Ishikawa (cell line): ENCODE measurements around the gene FAM163B.

Source experiments
- CEBPB ChIP-seq: IDR thresholded peaks from 2 replicates; pipeline ENCODE4 v1.6.1; 2012
- CREB1 ChIP-seq: IDR thresholded peaks from 2 replicates; pipeline ENCODE4 v1.6.1; 2012; ENCODE audit warnings: low read depth
- EGR1 ChIP-seq: IDR thresholded peaks from 2 replicates; pipeline ENCODE4 v1.6.1; 2012
- EP300 ChIP-seq: IDR thresholded peaks from 2 replicates; pipeline ENCODE4 v1.6.1; 2012; ENCODE audit warnings: borderline replicate concordance
- FOXM1 ChIP-seq: IDR thresholded peaks from 2 replicates; pipeline ENCODE4 v1.6.1; 2012; ENCODE audit warnings: low read depth, borderline replicate concordance
- MAX ChIP-seq: IDR thresholded peaks from 2 replicates; pipeline ENCODE4 v1.6.1; 2012
- NFIC ChIP-seq: IDR thresholded peaks from 2 replicates; pipeline ENCODE4 v1.6.1; 2012
- RAD21 ChIP-seq: IDR thresholded peaks from 2 replicates; pipeline ENCODE4 v1.6.1; 2012; ENCODE audit warnings: low read depth
- REST ChIP-seq: IDR thresholded peaks from 2 replicates; pipeline ENCODE4 v1.6.1; 2012; ENCODE audit warnings: low read depth, mild to moderate bottlenecking
- TAF1 ChIP-seq: IDR thresholded peaks from 2 replicates; pipeline ENCODE4 v1.6.1; 2012; ENCODE audit warnings: low read depth, mild to moderate bottlenecking
- TCF12 ChIP-seq: IDR thresholded peaks from 2 replicates; pipeline ENCODE4 v1.6.1; 2012; ENCODE audit warnings: low read depth
- TEAD4 ChIP-seq: IDR thresholded peaks from 2 replicates; pipeline ENCODE4 v1.6.1; 2012
- USF1 ChIP-seq: IDR thresholded peaks from 2 replicates; pipeline ENCODE4 v1.6.1; 2012
- YY1 ChIP-seq: IDR thresholded peaks from 2 replicates; pipeline ENCODE4 v1.6.1; 2012; ENCODE audit warnings: low read depth
- ZBTB7A ChIP-seq: IDR thresholded peaks from 2 replicates; pipeline ENCODE4 v1.6.1; 2012; ENCODE audit warnings: low read depth

Gene FAM163B

GRCh38 chr9:133584559-133585476 lies 24.4 kb downstream of the FAM163B start:
- no peak for TF ChIP-seq RAD21
- no peak for TF ChIP-seq MAX
- TF ChIP-seq EGR1, result no peak
- no peak for TF ChIP-seq EP300
- TF ChIP-seq YY1, result no peak
- TF ChIP-seq REST, result no peak
- no peak for TF ChIP-seq CREB1
- no peak for TF ChIP-seq FOXM1
- no peak for TF ChIP-seq TAF1
- TF ChIP-seq CEBPB, result no peak
- no peak for TF ChIP-seq ZBTB7A
- no peak for TF ChIP-seq USF1
- no peak for TF ChIP-seq TEAD4
- no peak for TF ChIP-seq NFIC
- no peak for TF ChIP-seq TCF12

- no peak for TF ChIP-seq USF1
- TF ChIP-seq NFIC, result no peak
- no peak for TF ChIP-seq MAX
- no peak for TF ChIP-seq EP300
- TF ChIP-seq TEAD4, result no peak
- no peak for TF ChIP-seq CREB1
These were observed 25.0 kb downstream of the FAM163B start for GRCh38 chr9:133584167-133584558.

- no peak for TF ChIP-seq TEAD4
- no peak for TF ChIP-seq REST
- TF ChIP-seq USF1, result no peak
- no peak for TF ChIP-seq EP300
- no peak for TF ChIP-seq CREB1
These were observed 25.6 kb downstream of the FAM163B start for GRCh38 chr9:133583586-133583985.

GRCh38 chr9:133583111-133583510 lies 26.1 kb downstream of the FAM163B start:
- no peak for TF ChIP-seq MAX
- TF ChIP-seq CEBPB, result no peak

- TF ChIP-seq CREB1, result no peak
- no peak for TF ChIP-seq ZBTB7A
- no peak for TF ChIP-seq EGR1
- TF ChIP-seq NFIC, result no peak
- no peak for TF ChIP-seq TAF1
- TF ChIP-seq TEAD4, result no peak
- TF ChIP-seq EP300, result no peak
- no peak for TF ChIP-seq CEBPB
- TF ChIP-seq RAD21, result no peak
- no peak for TF ChIP-seq YY1
- TF ChIP-seq FOXM1, result no peak
- no peak for TF ChIP-seq USF1
- TF ChIP-seq MAX, result no peak
These were observed 26.6 kb downstream of the FAM163B start for GRCh38 chr9:133582501-133583045.
